Measurements from ENCODE around the gene SNX33.

DNA sequence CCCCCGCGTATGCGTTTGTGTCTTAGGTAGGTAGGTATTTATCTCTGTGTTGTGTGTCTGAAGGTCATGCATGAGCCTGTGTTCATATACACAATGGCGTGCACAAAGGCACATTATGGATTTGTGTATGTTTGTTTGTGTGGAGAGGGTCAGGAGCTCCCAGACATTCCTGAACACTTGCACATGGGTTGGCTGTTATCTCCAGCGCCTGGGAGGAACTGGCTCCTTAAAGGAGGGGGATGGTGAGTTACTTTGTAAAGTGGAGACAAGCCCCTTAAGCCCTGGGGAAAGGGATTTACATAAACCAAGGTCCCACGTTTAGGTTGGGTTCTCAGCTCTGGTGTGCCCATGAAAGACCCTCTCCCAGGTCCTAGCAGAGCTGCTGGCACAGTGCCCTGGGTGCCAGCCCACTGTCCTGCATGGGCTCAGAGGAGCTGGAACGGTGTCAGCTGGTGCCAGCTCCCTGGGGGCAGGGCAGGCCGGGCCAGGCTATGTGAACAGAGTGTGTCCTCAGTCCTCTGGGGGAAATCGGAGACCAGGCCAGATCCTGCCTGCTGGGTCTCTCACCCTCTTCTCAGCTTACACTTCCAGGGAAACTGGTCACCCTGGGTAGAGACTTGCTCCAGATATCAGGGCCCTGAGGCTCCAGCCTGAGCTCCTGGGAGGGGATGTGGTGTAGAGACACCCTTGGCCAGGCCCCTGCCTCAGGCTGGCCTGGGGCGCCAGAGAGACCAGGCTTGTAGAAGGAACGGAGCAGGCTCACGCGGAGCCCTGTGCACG lies 25.1 kb downstream of the SNX33 start:
- TF ChIP-seq, protein P1, sequence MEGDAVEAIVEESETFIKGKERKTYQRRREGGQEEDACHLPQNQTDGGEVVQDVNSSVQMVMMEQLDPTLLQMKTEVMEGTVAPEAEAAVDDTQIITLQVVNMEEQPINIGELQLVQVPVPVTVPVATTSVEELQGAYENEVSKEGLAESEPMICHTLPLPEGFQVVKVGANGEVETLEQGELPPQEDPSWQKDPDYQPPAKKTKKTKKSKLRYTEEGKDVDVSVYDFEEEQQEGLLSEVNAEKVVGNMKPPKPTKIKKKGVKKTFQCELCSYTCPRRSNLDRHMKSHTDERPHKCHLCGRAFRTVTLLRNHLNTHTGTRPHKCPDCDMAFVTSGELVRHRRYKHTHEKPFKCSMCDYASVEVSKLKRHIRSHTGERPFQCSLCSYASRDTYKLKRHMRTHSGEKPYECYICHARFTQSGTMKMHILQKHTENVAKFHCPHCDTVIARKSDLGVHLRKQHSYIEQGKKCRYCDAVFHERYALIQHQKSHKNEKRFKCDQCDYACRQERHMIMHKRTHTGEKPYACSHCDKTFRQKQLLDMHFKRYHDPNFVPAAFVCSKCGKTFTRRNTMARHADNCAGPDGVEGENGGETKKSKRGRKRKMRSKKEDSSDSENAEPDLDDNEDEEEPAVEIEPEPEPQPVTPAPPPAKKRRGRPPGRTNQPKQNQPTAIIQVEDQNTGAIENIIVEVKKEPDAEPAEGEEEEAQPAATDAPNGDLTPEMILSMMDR (conservative IDR thresholded peaks at IDR 0.05; ENCODE audit: low read length) = no peak
- no peak for TF ChIP-seq EZH2phosphoT487 (IDR thresholded peaks at IDR 0.05; ENCODE audit: borderline replicate concordance, low read depth, low read length)

All from OCI-LY7 (cell line).